Measurements from ENCODE around the gene PCDH9.
A peak's percentile ranks its signal among the peaks of the same experiment; 100 is the strongest.

PCDH9 gene

DNA sequence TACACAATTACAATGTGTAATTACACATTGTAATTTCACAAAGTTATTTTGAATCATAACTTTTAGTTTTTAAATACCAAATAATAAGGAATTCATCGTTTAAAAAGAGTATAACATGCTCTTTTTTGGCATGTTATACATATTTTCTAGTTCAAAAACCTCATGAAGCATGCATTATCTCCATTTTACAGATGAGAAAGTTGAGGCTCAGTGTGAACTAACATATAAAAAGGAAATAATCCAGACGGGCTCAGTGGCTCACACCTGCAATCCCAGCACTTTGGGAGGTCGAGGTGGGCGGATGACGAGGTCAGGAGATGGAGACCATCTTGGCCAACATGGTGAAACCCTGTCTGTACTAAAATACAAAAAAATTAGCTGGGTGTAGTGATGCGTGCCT is 107.9 kb downstream of the PCDH9 start:
- H3K4me3 ChIP-seq (ENCODE audit: low read depth, low read length) = no peak overlapping the region
- TF ChIP-seq, protein P1, sequence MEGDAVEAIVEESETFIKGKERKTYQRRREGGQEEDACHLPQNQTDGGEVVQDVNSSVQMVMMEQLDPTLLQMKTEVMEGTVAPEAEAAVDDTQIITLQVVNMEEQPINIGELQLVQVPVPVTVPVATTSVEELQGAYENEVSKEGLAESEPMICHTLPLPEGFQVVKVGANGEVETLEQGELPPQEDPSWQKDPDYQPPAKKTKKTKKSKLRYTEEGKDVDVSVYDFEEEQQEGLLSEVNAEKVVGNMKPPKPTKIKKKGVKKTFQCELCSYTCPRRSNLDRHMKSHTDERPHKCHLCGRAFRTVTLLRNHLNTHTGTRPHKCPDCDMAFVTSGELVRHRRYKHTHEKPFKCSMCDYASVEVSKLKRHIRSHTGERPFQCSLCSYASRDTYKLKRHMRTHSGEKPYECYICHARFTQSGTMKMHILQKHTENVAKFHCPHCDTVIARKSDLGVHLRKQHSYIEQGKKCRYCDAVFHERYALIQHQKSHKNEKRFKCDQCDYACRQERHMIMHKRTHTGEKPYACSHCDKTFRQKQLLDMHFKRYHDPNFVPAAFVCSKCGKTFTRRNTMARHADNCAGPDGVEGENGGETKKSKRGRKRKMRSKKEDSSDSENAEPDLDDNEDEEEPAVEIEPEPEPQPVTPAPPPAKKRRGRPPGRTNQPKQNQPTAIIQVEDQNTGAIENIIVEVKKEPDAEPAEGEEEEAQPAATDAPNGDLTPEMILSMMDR (conservative IDR thresholded peaks at IDR 0.05; ENCODE audit: low read depth, low read length) = no peak
- no peak for DNase-seq (ENCODE audit: low read depth)

DNA sequence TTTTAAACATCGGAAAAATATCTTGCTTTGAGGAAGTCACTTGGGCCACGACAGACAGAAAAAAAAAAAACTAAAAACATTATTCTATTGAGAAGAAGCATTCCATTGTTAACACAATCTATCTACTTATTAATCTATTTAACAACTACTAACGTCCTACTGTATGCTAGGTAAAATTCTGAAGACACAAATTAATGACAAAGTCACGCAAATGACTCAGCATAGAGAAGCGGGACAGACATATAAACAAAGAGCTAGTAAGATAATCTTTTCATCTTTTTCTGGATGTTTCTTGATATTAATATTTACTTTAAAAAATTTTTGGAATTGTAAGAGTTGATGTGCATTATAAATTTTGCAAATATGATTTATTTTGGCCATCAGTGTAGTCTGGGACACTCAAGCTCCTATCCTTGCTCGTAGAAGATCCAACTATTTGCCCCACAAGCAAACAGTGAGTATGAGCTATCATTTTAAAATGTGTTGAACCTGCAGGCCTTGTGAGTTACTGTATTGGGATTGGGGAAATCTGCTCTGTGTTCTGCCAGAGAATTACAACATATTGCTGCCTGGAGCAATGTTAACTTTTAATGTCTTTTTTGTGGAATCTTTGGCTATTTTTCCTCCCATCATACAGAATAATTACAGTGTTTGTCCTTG is 109.1 kb downstream of the PCDH9 start:
- peak; percentile 50 for DNase-seq (ENCODE audit: low read depth)
- TF ChIP-seq, protein P1 (conservative IDR thresholded peaks at IDR 0.05; ENCODE audit: low read depth, low read length) = no peak
- H3K4me3 ChIP-seq (ENCODE audit: low read depth, low read length) = no peak overlapping the region

DNA sequence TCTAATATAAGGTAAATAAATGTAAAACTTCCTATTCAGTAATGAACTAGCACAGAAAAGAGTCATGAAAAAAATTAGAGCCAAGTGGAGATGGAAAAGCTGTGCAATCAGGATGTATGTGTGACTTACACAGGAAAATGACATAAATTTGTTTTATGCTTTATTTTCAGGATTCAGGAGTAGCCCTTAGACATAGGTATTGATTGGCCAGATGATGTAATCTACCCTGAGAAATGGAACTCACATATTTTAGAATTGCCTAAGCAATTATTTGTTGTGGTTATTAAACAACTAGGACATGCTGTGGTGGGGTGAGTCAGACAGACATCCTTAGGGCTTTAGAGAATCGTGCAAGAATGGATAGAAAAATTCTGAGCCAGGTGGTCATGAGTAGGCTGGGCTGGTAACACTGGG is 110.6 kb downstream of the PCDH9 start:
- peak; percentile 97 for DNase-seq (ENCODE audit: low read depth)
- no peak overlapping the region for H3K4me3 ChIP-seq (ENCODE audit: low read depth, low read length)
- TF ChIP-seq, protein P1 (conservative IDR thresholded peaks at IDR 0.05; ENCODE audit: low read depth, low read length) = no peak

DNA sequence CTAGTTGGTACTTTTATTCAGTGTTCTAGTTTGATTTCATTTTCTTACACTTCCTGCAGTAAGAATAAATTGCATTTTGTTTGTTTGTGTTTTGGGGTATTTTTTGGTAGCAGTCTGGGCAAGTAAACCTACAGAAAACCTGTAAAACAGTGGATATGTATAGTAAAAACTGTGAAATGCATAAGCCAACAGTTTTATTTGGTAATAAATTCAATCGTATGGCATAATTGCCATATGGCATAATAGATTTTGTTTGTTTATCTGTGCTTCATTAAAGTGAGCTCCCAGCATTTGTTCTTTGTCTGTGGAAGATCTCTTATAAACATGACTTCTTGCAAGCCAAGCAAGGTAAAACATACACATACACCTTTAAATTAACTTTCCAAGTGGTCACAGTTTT is 111.9 kb downstream of the PCDH9 start:
- TF ChIP-seq, protein P1 (conservative IDR thresholded peaks at IDR 0.05; ENCODE audit: low read depth, low read length) = no peak
- no peak overlapping the region for H3K4me3 ChIP-seq (ENCODE audit: low read depth, low read length)
- DNase-seq (ENCODE audit: low read depth) = no peak

DNA sequence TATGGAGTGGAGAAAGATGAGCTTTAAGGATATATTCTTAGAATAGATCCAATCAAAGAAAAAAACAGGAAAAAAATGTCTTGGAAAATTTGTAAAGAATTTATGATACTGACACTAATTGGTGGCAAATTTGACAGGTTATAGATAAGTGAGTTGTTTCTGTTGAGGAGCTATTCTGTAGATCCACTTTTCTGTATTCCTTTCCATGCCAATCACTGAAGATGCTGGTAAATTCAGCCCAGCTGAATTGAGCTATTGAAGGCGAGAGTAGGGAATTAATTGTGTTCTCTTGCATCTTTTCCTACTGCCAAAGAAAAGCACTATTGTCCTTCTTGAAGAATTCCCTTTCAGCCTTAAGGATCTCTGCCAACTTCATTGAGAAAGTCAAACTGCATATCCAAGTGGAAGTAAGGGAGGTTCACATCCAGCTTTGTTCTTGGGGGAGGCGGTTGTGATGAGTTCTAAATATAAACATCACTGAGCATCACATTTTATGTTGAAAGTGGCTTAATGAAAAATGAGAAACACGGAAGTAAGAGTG is 113.1 kb downstream of the PCDH9 start:
- TF ChIP-seq, protein P1 (conservative IDR thresholded peaks at IDR 0.05; ENCODE audit: low read depth, low read length) = no peak
- no peak overlapping the region for H3K4me3 ChIP-seq (ENCODE audit: low read depth, low read length)
- DNase-seq (ENCODE audit: low read depth) = no peak

DNA sequence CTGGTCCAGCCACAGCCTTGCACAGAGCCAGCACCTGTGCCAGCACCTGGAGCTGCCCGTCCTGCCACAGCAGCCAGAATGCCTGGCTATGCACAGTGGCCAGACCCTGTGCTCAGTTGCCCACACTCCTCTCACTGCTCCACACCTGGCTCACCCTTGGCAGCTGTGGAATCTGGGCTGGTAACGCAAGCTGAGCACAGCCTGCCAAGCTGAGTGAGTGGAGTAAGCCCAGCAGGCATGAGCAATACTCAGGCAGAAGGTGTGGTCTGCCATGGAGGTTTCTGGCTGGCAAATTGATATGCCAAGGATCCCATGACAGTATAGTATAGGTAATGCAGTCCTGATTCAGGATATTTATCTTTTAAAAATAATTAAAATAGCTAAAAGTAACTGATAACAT is 122.2 kb downstream of the PCDH9 start:
- no peak for DNase-seq (ENCODE audit: low read depth)
- TF ChIP-seq, protein P1 (conservative IDR thresholded peaks at IDR 0.05; ENCODE audit: low read depth, low read length) = no peak
- no peak overlapping the region for H3K4me3 ChIP-seq (ENCODE audit: low read depth, low read length)

DNA sequence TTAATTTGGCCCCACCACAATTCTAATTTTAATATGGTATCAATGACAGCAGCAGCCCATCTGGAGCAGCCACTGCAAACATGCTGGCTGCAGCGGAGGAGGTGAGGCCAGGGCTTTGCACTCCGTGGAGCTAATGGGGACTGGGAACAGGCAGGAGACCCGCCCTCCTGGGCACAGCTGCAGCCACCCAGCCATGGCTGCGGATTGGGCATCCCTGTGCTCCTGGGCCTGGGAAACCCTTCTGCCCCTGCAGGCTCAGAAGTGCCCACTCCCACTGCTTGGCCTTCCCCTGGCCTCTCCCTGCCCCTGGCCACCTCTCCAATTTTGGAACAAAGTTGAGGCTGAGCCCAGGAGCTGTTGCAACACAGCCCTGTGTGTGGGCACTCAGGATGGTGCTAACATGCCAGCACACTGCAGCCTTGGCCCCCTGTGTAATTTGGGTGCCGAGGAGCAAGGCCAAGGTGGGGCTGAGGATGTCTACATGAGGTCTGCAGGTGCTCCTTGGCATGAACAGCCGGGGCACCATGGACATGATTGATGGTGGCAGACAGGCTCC is 123.6 kb downstream of the PCDH9 start:
- DNase-seq (ENCODE audit: low read depth) = no peak
- TF ChIP-seq, protein P1 (conservative IDR thresholded peaks at IDR 0.05; ENCODE audit: low read depth, low read length) = no peak
- H3K4me3 ChIP-seq (ENCODE audit: low read depth, low read length) = no peak overlapping the region
